Measurements from ENCODE around the gene FHIT. TPM values are rescaled to one million over a fixed set of nuclear protein-coding genes. Genes with fewer than 3 reads are reported as not detected.

Gene FHIT
- total RNA-seq, 1 donor from 2014 or later = 21.5 TPM

GRCh38 chr3:60036803-60037202, 1214.4 kb downstream of the FHIT start:
- intact Hi-C loops (cut with DNase I) = no loop called here
- DNase-seq (no peak), ATAC-seq (ENCODE audit: poor library complexity) (no peak)

GRCh38 chr3:60033901-60034453, 1217.3 kb downstream of the FHIT start:
- intact Hi-C loops (cut with DNase I) = no loop called here
- no peak for ATAC-seq (ENCODE audit: poor library complexity)
- no peak for DNase-seq

DNA sequence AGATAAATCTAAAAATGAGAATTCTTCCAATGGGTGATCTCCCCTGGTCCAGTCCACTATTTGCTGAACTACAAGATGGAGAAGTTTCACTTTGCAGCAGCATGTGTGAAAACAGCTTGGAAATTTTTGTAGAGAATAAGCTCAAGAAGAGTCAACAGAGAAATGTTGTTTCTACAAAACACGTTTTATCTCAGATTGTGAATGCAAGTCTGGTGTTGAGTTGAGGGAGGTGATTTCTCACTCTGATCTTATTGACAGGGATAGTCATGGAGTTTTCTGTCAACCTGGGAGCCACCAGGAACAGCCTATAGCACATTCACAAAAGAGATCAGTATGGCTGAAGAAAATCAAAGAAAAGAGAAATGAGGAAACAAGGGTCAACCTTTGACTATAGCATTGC, 1220.3 kb downstream of the FHIT start:
- intact Hi-C loops (cut with DNase I) = no loop called here
- ATAC-seq (ENCODE audit: poor library complexity) (no peak), DNase-seq (no peak)

DNA sequence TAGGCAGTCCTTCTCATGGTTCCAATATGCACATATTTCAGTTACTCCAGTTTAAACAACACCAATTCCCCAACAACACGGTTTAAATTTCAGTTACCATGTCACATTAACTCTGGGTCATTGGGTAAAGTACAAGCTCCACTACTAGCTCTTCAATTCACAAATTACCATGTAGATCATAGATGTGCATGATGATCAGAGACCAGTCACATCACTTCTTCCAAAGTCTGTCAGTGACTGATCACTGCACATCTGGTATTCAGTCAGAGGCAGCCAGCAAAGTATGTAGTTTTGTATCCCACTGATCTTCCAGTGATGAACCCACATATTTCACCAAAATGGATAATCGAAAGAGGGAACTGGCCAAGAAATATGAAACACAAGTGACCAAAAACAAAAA, 1223.0 kb downstream of the FHIT start:
- no peak for ATAC-seq (ENCODE audit: poor library complexity)
- intact Hi-C loops (cut with DNase I) = no loop called here
- DNase-seq = no peak

GRCh38 chr3:60027335-60027734, 1223.9 kb downstream of the FHIT start:
- ATAC-seq (ENCODE audit: poor library complexity) (no peak), DNase-seq (no peak)
- intact Hi-C loops (cut with DNase I) = no loop called here

DNA sequence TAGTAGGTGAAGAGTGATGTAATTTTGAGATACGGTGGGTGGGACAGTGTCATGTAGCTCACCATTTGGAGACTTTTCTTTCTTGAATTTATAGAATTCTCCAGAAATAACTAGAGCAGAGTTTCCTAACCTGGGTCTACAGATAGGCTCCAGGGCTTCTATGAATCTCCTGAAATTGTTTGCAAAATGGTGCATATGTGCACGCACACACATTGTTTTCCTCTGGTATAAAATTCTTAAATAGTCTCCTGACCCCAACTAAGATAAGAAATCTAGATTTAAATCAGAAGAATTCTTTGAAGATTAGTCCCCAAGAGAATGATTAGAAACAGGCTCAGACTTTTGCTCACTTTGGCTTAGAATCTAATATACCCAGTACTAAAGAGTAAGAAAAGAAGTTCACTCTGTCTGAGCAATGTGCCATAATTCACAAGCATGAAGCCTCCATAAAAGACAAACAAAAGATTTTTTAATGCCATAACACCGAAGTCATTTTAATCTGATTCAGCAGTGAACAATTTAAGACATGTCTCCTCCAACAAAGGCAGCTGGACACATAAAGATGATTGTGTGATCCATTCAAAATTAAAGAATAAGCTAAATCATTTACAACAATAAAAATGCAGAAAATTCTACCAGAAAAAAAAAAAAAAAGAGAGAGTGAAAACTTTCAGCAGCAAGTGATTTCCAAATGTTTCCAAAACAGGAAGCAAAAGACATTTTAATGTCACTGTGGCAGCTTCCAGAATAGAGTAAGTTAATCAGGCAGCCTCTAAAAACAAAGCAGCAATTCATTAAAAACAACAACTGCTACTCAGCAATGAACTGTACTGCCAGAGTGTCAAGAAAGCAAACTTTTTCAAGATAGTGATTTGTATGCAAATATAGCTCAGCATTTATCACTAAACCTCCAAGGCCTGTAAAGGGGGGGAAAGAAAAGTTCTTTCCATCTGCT, 1225.9 kb downstream of the FHIT start:
- intact Hi-C loops (cut with DNase I) = no loop called here
- ATAC-seq (ENCODE audit: poor library complexity) (no peak), DNase-seq (no peak)

DNA sequence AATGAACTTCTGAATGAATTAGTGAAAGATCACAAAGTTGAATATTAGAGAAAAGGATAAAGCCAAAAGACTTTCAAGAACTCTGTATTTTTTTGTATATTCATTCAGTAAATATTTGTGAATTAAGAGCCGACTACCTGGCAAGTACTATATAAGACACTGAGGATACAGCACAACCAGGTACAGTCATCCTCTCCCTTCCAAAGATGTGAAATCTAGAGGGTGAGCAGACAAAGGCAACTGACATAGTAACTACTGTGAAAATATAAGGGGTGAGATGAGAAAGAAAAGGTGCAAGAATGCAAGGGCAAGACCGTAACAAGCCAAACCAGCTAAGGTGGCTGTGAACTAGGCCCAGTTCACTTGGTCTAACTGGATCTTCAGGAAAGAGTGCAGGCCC, 1226.9 kb downstream of the FHIT start:
- intact Hi-C loops (cut with DNase I) = no loop called here
- DNase-seq = no peak
- no peak for ATAC-seq (ENCODE audit: poor library complexity)

DNA sequence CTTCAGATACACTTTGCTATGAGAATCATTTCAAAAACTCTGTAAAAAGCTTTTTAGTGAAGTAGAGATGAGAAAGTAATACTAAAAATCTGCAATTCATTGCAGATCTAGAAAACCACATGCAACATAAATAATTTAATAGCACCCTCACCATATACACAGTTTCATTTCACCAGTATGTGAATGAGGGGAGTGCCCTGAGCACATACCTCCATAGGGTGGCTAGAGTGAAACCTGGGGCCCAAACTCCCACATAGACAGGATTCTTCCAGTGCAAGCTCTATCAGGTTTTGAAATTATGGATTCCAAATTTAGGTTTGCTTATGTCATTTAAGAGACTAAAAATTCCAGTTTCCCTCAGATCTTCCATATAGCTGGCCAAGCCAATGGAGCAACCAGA, 1228.1 kb downstream of the FHIT start:
- ATAC-seq (ENCODE audit: poor library complexity) = no peak
- intact Hi-C loops (cut with DNase I) = no loop called here
- no peak for DNase-seq

DNA sequence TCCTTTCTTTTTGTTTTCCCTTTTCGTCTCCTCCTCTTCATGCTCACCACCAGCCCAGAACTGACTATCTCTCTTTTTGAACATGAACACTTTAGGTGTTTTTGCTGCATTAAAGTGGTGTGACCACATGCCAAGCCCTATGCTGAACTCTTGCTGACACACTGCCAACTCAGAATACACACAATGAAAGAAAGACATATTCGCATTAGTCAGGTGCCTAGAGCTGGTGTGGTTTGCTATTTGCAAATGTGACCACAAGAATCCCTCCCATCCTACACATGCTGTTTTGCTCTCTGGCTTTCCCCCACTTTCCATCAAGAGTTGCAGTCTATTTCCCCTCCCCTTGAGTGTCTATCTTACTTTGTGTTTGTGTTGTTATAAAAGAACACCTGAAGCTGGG, 1233.6 kb downstream of the FHIT start:
- intact Hi-C loops (cut with DNase I) = no loop called here
- DNase-seq (no peak), ATAC-seq (ENCODE audit: poor library complexity) (no peak)

DNA sequence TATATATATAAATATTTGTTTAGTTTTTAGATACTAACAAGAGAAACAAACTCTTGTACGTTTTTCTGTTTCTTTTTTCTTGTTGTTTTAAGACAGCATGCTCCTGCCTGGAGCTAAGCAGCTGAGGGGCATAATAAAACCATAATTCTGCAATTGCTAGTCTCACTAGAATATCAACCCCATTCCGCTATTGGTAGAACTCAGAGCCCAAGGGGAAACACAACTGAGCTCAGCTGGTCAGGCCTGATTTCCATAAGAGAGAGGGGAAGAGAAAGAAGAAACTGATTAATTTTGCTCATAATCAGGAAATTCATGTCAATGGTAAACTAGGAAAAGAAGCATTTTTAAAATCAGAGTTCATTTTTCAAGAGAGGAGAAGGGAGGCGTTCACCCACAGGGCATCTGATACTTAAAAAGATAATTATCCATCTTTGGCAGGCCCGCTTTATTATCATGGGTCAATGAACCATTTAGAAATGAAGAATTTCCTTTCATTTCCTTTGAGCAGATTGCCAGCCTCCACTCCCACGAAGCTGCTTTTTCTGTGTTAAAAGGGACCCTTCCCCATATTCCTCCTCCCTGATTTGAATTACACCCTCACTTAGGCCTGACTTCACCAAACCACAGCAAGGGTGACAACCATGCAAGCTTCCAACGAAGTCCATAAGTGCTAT, 1236.1 kb downstream of the FHIT start:
- intact Hi-C loops (cut with DNase I) = no loop called here
- ATAC-seq (ENCODE audit: poor library complexity) (no peak), DNase-seq (no peak)

DNA sequence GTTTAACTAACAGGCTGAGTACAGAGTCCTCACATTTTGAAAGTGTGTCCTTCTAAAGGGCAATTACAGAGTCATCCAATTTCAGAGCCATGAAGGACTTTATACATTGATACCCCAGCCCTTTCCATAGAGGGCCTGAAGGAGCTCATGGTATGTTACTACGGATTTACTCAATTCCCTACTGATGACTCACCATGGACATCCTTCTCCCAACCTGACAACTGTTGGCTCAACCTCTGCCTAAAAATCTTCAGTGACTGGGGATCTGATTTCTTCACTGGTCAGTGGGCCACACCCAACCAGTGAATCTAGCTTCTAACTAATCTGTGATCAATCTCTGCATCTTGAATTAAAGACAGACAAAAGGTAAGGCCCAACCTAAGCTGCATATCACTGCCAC, 1238.0 kb downstream of the FHIT start:
- intact Hi-C loops (cut with DNase I) = no loop called here
- DNase-seq = no peak
- ATAC-seq (ENCODE audit: poor library complexity) = no peak

DNA sequence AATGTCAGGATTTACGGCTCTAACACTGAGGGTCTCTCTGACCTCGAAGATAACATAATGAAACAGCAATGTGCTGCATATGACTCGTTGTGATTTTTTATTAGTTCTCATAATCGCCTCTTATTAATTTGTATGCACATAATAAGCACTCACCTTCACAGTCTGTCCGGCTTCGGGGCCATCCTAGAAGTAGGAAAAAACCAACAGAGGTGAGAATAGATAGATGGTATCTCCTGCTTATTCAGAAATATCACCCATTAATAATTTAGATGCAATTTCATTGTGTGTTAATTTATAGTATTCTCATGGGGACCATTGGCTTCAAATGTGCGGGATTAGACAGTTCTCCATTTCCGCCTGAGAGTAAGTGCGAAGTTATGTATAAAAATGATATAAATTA, 1240.0 kb downstream of the FHIT start:
- ATAC-seq (ENCODE audit: poor library complexity) (no peak), DNase-seq (no peak)
- intact Hi-C loops (cut with DNase I) = no loop called here

DNA sequence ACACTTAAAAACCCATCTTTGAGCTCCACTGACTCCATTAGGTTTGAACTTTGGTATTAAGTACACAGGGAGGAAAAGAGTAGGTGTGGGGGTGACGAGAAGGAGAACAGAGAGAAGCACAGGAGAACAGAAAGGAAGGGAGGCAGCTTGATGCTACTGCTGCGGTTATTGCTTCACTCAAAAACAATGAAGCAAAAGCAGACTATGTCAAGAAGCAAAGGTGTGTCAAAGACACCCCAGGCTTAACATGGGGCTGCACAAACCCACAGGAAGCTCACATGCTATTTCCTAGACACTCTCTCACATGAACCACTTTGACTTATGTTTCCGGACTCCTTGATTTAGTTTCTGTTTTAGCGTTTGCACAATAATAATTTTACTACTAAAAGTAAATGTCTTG, 1240.5 kb downstream of the FHIT start:
- intact Hi-C loops (cut with DNase I) = no loop called here
- DNase-seq (no peak), ATAC-seq (ENCODE audit: poor library complexity) (no peak)

DNA sequence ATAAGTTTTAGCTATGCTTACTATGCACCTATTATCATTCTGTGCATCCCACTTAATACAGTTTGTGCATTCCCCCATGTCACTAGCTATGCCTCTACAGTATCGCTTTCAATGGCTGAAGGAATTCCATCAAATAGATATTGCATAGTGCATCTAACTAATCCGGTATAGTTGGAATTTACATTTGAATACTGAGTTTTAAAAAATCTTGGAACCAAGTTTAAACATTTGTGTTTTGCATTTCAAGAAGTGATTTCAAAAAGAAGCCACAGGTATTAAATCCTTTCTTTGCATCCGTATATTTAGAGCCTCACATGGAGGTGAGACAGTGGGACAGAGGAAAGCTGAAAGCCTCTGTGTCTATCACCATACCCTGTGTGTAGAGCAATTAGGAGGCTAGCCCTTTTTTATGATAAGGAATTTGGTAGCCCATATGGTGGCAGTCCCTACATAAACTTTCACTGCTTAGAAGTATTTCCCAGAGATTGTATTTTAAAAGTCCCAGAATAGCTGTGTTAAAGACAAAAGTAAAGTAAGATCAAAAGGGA, 1241.2 kb downstream of the FHIT start:
- ATAC-seq (ENCODE audit: poor library complexity) (no peak), DNase-seq (no peak)
- intact Hi-C loops (cut with DNase I) = no loop called here

DNA sequence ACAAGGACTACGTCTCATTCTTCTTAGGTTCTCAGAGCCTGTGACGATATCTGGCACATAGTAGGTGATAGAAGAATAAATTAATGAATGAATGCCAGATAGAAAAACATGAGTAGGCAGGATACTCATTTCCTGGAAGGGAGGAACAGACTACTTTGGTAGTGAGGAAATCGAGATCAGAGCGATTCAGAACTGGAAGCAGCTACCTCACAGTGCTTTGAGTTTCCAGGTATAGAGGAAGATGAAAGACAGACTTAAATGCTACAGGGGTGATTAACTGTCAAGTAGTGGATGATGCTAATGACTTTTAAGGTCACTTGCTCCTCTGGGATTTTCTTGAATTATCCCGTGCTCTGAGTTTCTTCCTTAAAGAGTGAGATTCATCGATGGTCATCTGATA, 1249.9 kb downstream of the FHIT start:
- DNase-seq (no peak), ATAC-seq (ENCODE audit: poor library complexity) (no peak)
- intact Hi-C loops (cut with DNase I) = no loop called here

DNA sequence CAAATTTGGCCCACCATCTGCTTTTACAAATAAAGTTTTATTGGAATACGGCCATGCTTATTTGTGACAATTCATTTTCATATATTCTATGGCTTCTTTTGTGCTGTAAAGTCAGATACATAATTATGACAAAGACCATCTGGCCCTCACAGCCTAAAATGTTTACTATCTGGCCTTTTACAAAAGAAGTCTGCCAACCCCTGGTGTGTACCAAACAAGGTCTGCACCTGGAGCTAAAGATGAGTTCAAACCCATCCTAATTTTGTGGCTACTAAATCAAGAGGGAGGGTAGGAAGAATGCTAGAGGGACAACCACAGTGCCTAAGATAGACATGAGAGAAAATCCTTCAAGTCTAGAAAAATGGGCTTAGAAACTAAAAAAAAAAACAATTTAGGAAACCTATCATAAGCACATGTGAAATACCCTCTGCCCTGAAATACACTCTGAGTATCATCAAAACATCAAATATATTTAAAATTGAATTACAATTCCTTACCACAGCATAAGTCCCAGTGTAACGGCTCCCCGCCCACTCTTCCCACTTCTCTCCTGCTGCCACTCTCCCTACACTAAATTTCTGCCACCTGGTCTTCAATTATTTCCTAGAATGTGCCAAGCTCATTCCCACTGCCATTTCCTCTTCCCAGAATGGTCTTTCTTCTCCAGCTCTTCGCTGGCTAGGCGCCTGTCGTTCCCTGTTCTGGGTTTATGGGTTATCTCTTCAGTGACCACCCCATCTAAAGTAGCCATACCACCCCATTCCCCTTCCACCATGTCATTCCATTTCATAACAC, 1250.7 kb downstream of the FHIT start:
- intact Hi-C loops (cut with DNase I) = no loop called here
- ATAC-seq (ENCODE audit: poor library complexity) (no peak), DNase-seq (no peak)

DNA sequence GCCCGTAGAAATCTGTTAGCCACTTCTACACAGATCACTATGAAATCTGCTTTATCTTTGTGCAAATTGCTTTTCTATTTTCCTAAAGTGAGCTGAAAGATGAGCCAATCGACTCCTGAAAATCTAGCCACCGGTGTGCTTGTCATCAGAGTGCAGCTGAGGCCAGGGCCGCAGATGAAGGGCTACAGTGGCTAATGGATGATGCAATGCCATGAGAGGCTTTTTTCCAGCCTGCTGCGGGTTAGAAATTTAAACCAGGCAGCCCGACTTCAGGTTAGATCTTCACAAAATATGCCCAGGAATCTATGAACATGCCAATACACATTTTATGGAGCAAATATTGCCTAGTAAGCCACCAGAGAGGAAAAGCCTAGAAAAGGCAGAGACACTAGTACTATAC, 1253.2 kb downstream of the FHIT start:
- ATAC-seq (ENCODE audit: poor library complexity) (no peak), DNase-seq (no peak)
- intact Hi-C loops (cut with DNase I) = no loop called here

DNA sequence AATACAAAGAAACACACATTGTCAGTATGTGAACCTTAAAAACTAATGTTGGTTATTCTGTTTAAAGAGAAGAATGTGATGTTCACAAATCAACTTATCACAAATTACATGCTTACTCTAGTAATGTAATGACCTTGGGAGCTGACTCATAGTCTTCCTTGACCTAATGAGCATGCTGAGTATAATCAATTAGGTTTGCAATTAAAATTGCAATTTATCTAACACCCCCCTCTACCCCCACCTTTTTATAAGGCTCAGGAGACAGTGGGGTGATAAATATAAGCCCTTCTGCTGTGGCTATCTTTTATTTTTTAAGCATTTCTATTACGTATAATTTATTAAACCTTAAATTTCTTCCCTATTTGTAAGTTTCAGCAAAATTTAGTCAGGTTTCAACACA, 1253.7 kb downstream of the FHIT start:
- DNase-seq (no peak), ATAC-seq (ENCODE audit: poor library complexity) (no peak)
- intact Hi-C loops (cut with DNase I) = no loop called here

- DNase-seq (no peak), ATAC-seq (ENCODE audit: poor library complexity) (no peak)
- intact Hi-C loops (cut with DNase I) = no loop called here
These were observed 1255.2 kb downstream of the FHIT start for GRCh38 chr3:59996056-59996455.
